Measurements from ENCODE around the gene COL1A1.

COL1A1 gene

DNA sequence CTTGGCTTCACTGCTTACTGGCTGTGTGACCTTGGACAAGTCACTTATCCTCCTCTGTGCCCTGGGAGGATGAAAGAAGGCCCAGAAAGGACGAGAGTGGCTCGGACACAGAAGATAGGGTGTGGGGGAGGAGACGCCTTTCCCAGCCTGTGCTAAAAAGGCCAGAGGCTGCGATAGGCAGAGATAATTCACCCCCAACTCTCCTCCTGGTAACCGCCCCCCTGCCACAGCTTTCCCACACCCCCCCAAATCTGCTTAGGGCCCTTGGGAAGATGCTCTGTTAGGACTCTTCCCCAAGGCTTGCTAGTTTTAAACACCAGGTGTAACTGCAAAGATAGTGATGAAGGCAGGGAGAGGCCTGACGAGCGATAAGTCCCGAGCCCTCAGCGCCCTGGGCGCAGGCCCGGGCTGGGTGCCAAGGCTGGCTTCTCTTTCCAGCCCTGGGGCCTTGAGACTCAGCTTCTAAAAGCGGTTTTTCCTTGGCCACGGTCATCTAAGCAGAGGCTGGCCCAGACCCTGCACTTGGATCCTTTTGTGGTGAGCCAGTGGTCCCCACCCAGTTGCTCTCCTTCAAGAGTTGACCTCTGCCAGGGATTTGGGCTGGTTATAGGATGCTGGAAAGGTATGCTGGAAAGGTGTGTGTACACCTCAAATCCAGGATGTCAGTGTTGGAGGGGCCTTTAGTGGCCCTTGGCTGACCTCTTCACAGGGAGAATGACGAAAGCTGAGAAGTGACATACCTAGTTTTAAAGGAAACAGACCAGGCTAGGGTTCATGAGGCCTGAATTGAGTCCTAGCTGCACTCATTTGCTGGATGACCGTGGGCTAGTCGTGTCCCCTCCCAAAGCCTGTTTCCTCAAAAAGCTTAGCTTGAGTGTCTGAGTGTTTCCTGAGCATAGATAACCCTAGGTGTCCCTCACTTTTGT, 47.5 kb downstream of the COL1A1 start:
- no peak for DNase-seq (ENCODE audit: low read depth)

DNA sequence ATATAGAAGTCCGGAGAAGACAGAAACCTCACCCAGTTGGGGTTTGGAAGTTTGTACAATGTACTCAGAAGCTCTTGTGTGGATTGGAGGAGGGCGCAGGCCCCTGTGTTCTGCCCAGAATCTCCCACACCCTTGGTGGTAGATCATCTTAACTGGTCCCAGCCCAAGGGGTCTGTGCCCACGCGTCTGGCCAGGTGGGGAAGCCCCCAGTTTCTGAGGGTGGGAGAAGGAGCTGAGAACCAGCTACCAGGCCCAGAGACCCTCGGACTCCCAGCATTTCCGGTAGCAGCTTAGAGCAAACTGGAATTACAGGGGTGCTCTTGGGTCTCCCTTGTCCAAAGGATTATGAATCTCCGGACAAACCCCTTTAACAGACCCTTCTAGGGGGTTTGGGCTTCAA, 48.7 kb downstream of the COL1A1 start:
- DNase-seq (ENCODE audit: low read depth) = no peak

DNA sequence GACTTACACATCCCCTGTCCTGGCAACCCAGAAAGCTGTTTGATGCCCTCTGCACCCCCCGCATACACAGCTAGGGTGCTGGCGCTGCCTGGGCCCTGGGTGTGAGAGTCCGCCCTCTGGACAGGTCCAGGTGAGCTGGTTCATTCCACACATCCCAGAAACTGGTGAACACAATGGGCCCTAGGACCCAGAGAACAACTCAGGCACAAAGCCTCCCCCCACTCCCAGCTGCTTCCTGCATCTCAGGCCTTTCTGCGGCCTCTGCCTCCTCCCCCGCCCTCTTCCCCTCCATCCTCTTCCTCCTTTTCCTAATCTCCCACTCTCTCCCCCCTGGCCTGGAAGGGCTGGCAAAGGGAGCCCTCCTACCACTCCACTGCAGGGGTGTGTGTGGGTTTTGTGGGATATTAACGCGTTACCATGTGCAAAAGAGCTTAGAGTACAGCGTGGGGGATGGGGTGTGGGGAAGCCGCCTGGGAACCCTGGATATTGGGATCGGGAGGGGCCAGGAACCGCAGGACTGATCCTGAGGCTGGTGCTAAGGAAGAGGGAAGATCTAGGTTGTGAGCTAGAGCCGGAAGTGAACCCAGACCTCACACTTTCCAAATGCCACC, 49.4 kb downstream of the COL1A1 start:
- DNase-seq (ENCODE audit: low read depth) = no peak

DNA sequence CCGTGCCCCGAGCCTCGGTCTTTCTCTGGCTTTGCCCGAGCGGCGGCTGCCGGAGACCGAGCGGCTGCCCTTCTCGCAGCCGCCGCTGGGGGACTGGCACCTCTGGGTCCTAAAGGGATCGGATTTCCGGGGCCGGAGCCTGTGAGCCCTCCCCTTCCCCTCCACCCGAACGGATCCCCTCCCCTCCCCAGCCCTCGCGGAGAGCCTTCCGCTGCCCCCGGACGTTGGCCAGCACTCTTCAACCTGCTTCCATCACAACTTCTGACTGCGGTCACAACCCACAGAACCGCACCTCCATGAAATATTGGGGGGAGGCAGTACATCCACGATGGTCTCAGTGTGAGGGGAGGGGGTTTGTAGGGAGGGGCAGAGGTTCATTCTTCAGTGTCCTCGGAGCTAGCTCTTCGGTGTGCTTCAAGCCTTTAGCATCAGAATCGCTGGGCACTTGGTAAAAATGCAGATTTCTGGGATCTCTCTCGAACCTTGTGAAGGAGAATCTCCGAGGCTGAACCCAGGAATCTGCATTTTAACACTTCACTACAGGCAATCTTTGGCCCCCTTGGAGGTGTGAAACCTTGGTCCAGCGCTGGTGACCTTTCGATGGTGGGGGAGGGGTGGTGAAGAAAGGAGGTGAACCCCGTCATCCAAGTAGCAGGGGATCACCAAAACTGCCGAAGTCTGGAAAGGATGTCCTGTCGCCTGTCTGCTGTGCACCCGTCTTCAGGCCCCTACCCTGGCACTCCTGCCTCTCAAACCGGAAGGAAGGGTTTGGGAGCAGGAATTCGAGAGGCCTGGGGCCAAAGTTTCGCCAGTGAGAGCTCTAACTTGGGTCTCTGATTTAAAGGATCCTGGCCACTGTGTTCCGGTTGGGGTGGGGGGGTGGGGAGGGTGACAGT, 50.1 kb downstream of the COL1A1 start:
- peak; percentile 78 for DNase-seq (ENCODE audit: low read depth)

DNA sequence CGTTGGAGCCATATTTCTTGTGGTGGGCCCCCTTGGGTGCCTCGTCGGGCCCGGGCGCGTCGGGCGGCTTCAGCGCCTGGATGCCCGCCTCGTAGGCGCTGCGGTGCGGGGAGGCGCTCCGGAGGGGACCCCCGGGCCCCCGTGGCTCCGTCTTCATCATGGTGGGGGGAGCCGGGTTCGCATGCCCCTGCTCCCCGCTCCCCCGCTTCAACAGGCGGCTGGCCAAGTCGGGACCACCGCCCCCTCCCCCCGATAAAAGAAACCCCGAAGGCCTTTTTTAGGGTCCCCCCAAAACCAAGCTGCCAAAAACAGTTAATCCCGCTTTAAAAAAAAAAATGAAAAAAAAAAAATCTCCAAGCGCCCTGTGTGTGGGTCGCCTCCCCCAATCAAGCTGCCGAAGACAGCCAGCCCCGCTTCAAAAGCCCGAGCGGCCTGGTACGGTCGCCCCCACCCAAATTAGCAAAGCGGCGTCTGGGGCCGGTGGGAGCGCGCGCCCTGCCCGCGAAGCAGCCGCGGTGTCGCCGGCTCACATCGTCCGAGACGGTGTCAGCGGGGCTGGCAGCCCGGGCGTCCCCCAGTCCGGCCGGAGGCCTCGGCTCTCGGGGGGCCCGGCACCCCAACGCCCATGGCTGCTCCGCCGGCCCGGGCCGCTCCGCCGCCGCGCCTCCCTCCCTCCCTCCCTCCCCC, 50.9 kb downstream of the COL1A1 start, which contains the start of gene PPP1R9B:
Gene PPP1R9B (minus strand): TSS at position 324 of the 687 bp plus-strand sequence. CDS start 164 bp downstream, at position 160.
- no peak for DNase-seq (ENCODE audit: low read depth)

DNA sequence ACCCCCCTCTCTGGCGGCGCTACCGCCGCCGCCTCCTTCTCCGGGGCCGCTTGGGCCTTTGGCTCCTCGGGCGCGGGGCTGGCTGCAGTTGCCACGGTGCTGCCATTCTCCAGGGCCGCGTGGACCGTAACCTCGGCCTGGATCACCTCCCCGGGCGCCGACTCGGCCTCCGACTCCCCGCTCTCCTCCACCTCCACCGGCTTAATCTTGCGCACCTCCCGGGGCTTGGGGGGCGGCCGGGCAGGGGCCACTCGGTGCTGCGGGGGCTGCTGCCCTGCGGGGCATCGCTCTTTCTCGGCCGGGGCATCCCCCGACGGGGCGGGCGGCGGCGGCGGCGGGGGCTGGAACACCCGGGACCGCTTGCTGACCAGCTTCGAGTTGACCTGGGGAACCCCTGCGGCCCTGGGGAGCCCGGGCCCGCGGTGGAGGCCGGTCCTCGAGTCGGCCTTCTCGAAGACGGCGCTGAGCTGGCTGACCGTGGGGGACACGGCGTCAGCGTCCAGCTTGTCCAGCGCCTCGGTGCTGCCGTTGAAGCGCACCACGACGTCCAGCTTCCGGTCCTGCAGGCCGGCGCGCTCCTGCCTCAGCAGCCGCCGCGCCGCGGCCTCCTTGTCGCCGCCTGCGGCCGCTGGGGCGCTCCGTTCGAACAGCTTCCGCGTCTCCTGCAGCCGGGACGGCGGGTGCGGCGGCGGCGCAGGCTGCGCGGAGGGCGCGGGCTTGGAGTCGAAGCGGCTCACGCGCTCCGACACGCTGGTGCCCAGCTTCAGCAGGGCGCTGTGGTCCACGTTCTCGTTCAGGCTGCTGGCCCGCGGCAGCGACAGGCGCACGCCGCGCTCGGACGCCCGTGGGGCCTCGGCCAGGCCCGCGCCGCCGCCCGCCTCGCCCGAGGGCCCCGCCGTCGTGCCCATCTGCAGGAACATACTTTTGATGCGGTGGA, 51.7 kb downstream of the COL1A1 start:
- DNase-seq (ENCODE audit: low read depth) = peak; percentile 51

DNA sequence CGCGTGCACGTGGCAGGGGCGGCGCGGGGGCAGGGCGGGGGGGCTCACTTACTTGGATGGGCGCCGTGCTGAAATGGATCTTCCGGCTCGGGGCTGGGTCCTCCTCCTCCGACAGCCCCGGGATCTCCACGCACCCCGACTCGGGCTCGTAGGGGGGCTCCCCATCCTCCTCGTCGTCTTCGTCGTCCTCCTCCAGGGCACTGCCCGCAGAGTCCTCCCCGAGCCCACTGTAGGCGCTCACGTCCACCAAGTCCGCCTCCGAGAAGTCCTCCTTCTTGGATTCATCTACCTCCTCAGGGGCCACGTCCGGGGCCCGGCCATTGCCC, 52.4 kb downstream of the COL1A1 start:
- no peak for DNase-seq (ENCODE audit: low read depth)

DNA sequence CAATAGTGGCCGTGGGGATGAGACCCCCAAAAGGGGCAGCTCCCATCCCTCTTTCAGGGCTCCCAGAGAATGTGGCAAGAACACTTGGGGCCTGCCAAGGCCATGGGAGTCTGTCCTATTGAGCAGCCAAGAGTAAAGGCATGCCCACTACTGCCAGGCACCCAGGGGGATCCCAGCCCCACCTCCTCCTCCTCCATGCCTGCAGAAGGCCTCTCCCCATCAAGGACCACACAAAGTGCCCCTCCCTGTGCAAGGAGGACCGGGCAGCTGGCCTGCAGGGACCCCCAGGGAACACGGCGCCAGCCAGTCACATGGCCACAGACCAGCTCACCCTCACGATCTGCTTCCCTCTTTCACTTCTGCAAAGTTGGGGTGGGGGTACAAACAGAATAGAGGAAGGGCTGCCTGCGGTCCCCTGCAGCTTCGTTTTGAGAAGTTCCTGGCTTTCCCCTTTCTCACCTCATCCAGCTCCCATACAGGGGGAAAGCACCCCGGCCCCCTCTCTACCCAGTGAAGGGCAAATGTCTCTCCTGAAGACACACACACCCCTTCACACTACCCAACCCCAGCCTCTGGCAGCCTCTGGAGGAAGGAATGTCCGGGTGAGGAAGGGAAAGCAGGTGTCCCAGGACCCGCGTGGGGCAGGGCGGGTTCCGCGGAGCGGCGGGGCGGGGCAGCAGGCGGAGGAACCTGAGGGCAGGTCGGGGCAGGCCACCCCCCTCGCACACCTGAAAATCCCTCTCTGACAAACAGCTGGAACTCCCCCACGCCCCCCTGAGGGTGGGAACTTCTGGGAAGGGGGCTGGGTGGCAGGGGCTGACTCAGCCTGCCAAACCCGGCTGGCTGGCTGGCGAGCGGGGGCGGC, 53.0 kb downstream of the COL1A1 start:
- DNase-seq (ENCODE audit: low read depth) = peak; percentile 48

DNA sequence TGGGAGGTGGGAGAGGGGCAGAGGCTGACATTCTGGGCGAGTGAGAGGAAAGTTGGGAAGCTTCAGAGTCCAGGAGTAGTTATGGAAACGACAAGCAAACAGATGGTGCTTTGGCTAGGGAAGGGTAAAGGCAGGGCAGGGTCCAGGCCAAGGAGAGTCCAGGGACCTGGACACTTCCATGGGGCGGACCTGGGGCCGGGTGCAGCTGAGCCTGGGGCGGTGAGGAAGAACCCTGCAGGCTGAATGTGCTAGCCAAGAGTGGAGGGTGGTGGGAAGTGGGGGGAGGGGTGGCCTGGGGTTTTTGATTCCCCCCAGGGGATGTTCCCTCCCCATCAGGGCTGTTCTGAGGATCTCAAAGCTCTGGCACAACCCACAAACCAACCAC, 53.6 kb downstream of the COL1A1 start:
- DNase-seq (ENCODE audit: low read depth) = no peak

DNA sequence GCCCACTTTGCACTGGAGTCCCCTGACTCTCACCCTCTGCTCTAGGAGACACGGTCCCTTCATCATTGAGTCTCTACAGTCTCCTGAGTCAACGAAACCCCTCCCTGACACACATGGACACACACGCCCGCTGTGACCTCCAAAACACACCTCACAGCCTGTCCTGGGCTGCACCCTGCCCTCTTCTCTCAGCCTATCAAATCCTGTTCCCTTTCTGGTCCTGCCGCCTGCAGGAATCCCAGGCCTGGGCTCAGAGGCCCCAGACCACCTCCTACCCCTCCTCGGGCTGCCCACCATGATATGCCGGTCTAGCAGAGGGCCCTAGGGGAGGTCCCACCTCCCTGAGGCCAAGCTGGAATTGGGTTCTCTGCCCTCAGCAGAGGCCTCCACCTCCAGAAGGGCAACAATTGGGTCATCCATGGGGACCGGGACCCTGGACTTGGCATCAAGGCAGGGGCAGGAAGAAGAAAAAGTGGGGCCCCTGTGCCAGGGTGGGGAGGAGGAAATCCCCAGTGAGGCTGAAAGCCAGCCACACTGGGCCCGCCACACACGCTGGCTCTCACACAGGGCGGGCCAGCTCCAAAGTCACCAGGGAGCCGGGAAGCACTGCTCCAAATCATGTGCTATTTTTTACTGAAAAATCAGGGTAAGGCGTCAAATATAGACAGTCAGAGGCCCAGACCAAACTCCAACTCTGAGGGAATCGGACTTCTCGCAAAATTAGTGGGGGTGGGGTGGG, 54.3 kb downstream of the COL1A1 start:
- DNase-seq (ENCODE audit: low read depth) = no peak

DNA sequence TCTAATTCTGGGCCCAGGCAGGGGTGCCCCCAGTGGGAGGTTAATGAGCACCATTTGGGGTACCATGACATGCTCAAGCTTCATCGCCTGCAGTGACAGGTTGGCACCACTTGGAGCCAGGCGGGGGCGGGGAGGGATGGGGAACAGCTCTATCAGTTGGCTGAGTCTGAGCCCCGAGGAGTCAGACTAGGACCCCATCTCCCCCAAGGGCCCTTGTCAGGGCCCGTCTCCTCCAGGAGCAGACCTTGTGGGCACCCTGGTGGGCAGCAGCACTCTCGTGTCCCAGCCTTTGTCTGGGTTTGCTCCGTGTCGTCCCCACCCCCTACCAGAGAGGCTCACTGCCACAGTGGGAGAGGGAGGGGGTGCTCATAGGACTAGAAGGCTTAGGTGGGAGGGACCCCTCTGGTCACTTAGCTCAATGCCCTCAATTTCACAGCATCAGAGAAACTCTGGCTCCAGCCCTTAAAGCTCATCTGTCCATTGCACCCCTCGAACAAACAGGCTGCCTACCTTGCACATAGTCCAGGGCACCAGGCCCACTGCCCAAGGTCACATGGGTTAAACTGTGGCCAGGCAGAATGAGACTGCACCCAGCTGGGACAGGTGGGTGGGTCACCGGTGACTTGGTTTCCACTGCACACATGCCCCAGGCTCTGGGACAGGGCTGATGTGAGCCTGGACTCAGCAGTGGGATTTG, 55.1 kb downstream of the COL1A1 start:
- DNase-seq (ENCODE audit: low read depth) = no peak

DNA sequence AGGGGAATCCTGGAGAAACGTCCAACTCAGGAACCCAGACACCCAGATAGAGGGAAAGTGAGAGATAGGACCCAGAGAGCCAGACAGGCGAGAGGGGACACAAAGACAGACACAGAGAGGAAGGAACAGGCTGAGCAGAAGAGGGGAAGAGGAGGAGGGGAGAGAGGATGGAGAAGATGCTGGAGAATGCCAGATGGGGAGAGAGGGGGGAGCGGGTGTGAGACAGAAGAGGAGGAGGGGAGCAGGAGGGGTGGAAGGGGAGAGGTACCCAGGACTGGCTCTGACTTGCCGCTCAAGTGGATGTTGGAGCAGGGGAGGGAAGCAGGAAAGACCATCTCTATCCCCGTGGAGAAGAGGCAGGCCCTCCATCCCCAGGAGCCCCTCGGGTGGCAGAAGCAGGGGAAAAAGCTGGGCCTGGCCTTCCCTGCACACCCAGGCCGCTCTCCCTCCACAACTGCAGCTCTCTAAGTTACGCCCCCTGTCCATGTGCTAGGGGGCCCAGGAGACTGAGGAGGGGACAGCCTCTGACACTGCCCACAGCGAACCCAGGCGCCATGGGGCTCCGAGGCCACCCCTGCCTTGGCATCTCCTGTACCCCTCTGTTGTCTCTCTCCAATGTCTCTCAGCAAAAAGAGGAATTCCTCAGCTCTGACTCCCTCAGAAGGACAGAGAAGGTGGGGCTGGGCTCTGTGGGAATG, 55.8 kb downstream of the COL1A1 start:
- DNase-seq (ENCODE audit: low read depth) = no peak

DNA sequence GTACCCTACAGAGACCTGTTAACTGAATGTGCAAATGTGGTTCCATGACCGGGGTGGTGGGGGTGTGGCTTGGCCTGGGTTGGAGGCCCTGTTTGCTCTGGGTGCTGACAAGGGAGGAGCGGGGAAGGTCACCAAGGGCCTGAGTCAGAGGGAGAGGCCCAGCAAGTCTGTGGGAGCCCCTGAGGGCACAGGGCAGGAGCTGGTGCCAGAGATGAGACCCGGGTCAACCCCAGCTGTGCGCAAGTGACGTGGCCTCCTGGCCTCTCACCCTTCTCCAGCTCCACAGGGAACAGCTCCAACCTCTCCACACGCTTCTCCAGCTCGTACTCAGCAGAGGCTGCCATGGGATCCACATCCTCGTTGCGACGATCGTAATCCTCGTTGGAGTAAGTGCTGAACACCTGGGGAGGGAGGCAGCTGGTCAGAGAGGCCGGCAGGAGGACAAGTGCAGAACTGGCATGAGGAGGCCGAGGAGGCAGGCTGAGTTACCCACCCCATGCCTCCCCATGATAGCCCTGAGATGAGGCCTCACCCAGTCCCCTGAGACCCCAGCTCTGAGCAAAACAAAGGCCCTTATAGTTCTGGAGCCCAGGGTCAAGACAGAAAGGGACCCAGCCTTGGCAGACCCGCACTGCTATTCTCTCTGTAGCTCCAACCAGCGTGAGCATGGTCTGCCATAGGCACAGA, 56.4 kb downstream of the COL1A1 start:
- no peak for DNase-seq (ENCODE audit: low read depth)

DNA sequence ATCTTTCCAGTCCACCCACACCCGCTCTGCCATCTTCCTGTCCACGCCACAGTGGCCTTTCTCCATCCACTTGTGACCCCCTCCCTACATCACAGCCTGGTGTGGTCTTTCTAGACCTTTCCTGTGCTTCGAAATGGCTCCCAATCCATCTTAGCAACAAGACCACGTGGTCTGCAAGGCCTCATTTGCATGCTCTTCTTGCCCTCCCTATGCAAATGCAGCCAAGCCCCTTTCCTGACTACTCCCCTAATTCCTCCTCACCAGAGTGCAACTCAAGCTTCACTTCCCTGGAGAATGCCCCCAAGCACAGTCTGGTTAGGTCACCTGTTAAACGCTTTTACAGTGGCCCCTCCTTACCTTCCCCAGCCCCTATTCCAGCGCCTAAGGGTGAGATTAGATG, 57.1 kb downstream of the COL1A1 start:
- no peak for DNase-seq (ENCODE audit: low read depth)

DNA sequence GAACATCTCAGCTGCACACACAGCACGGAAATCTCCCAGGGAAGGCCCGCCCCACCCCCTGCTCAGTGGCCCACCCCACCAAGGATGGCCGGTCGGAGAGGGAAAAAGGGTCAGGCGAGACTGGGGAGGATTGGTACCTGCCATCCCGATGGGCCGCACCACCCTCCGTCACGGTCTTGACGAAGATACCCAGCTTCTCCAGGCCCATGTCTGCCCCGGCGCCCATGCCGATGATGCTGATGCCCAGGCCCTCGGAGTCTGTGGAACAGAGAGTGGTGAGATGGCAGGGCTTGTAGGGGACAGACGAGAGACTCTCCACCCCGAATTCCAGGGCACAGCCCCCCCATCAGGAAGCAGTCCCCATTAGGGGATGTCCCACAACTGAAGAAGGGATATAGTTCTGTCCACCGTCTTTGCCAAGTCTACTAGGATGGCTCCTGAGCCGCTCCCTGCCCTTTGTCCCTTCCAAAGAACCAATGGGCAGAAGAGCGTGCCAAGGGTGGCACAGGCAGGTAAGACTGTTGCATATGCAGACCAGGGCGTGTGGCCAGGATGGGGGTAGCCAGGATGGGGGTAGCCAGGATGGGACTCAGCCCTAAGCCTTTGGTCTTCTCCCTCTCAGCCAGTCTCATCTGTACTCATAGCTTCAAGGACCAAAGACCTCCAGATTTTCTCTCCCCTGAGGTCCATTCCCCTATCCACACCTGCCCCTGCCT, 57.8 kb downstream of the COL1A1 start:
- no peak for DNase-seq (ENCODE audit: low read depth)

DNA sequence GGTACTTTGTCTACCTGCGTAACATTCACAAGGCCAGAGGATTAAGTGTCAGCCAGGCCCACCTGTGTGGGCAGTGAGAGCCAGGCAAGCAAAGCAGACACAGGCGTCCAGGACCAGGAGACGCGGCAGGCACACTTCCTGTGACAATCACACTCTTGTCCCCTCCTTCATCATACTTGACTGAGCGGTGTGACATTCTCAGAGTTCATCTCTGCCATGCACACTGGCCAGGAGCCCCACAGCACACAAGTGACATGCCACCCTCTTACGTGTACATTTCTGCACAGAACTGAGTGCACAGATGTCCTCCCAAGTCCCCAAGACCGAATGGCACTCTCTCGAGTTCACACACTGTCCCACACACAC, 59.7 kb downstream of the COL1A1 start:
- no peak for DNase-seq (ENCODE audit: low read depth)

Data from activated T-helper 1 cell treated with Interleukin-2 at 50 U/mL for 16 hours (primary cell).